T-helper 1 cell (primary cell): Measurements from ENCODE around the gene DNAAF8.
"Not testable (repeated sequence)": the region's sequence is repeated elsewhere in the genome, so short reads cannot be mapped to it uniquely, and the experiment has no call there.

Experiments used
- DNase-seq, 5 donors: peaks; one replicate each; pipeline ENCODE4 v3.0.0-alpha.2; 2012 to 2020

Gene DNAAF8

GRCh38 chr16:4784444-4784987, 50.2 kb downstream of the DNAAF8 start:
- DNase-seq, result not testable (repeated sequence)

GRCh38 chr16:4785758-4786433, 51.6 kb downstream of the DNAAF8 start:
- DNase-seq, result no peak

- DNase-seq, result no peak
Observed at GRCh38 chr16:4787068-4787467, 52.7 kb downstream of the DNAAF8 start.

GRCh38 chr16:4787627-4788482, 53.5 kb downstream of the DNAAF8 start, which contains the start of gene SEPTIN12:
SEPTIN12 (minus strand) TSS chr16:4788345; CDS start chr16:4787645, 700 bp downstream.
- no peak for DNase-seq

- DNase-seq, result no peak
Observed at GRCh38 chr16:4788489-4788889, 54.2 kb downstream of the DNAAF8 start.

- no peak for DNase-seq
Observed at GRCh38 chr16:4788910-4789309, 54.6 kb downstream of the DNAAF8 start.

GRCh38 chr16:4790261-4790660, 55.9 kb downstream of the DNAAF8 start:
- no peak for DNase-seq

- no peak for DNase-seq
Observed at GRCh38 chr16:4790871-4791270, 56.5 kb downstream of the DNAAF8 start.

- DNase-seq, result no peak
Observed at GRCh38 chr16:4792951-4793513, 58.7 kb downstream of the DNAAF8 start.

- DNase-seq, result no peak
Observed at GRCh38 chr16:4795181-4795827, 61.0 kb downstream of the DNAAF8 start, which contains the start of gene SMIM22. SMIM22 (plus strand) TSS chr16:4795369; CDS start chr16:4795735, 366 bp downstream.

GRCh38 chr16:4795828-4796572, 61.7 kb downstream of the DNAAF8 start:
- DNase-seq, result no peak

- DNase-seq, result no peak
Observed at GRCh38 chr16:4796982-4797804, 62.9 kb downstream of the DNAAF8 start.

GRCh38 chr16:4797805-4798252, 63.5 kb downstream of the DNAAF8 start:
- no peak for DNase-seq

GRCh38 chr16:4798456-4798855, 64.1 kb downstream of the DNAAF8 start:
- no peak for DNase-seq
